Stimulated activated CD8-positive, alpha-beta memory T cell treated with anti-CD3 and anti-CD28 coated beads, Interleukin-7, amount 100 ng/mL, for 48 hours (primary cell): Measurements from ENCODE around the gene PRKN.
"Not testable (repeated sequence)": the region's sequence is repeated elsewhere in the genome, so short reads cannot be mapped to it uniquely, and the experiment has no call there.

ENCODE experiments used
- DNase-seq, 2 donors: peaks; one replicate each; pipeline ENCODE4 v3.0.0-alpha.2; 2020; ENCODE audit warnings: low read depth in 1 of 2; ENCODE audit errors: extremely low read depth in 1 of 2

PRKN gene

GRCh38 chr6:161542346-161542980, 1185.1 kb downstream of the PRKN start:
- DNase-seq = no peak

GRCh38 chr6:161540532-161540931, 1187.0 kb downstream of the PRKN start:
- no peak for DNase-seq

GRCh38 chr6:161536224-161536630, 1191.3 kb downstream of the PRKN start:
- no peak for DNase-seq

- DNase-seq = no peak
Measured at GRCh38 chr6:161534264-161534873, 1193.2 kb downstream of the PRKN start.

GRCh38 chr6:161533266-161533665, 1194.3 kb downstream of the PRKN start:
- no peak for DNase-seq

GRCh38 chr6:161532536-161532935, 1195.0 kb downstream of the PRKN start:
- DNase-seq = no peak

- DNase-seq = no peak
Measured at GRCh38 chr6:161526794-161527193, 1200.8 kb downstream of the PRKN start.

GRCh38 chr6:161523362-161523761, 1204.2 kb downstream of the PRKN start:
- no peak for DNase-seq

GRCh38 chr6:161522276-161522675, 1205.3 kb downstream of the PRKN start:
- DNase-seq = no peak

- DNase-seq = no peak
Measured at GRCh38 chr6:161511447-161512095, 1216.0 kb downstream of the PRKN start.

GRCh38 chr6:161508341-161508740, 1219.2 kb downstream of the PRKN start:
- DNase-seq = no peak

- DNase-seq = no peak
Measured at GRCh38 chr6:161507375-161507774, 1220.2 kb downstream of the PRKN start.

GRCh38 chr6:161503570-161503969, 1224.0 kb downstream of the PRKN start:
- DNase-seq = no peak

GRCh38 chr6:161498881-161499280, 1228.7 kb downstream of the PRKN start:
- no peak for DNase-seq

- no peak for DNase-seq
Measured at GRCh38 chr6:161498359-161498758, 1229.2 kb downstream of the PRKN start.

- no peak for DNase-seq
Measured at GRCh38 chr6:161496941-161497340, 1230.6 kb downstream of the PRKN start.

- not testable (repeated sequence) for DNase-seq
Measured at GRCh38 chr6:161496271-161496670, 1231.3 kb downstream of the PRKN start.

- DNase-seq = no peak
Measured at GRCh38 chr6:161494566-161494965, 1233.0 kb downstream of the PRKN start.

GRCh38 chr6:161493576-161494118, 1233.9 kb downstream of the PRKN start:
- DNase-seq = no peak

GRCh38 chr6:161489626-161490306, 1237.8 kb downstream of the PRKN start:
- no peak for DNase-seq

- no peak for DNase-seq
Measured at GRCh38 chr6:161487694-161488093, 1239.9 kb downstream of the PRKN start.

- DNase-seq = no peak
Measured at GRCh38 chr6:161487217-161487531, 1240.4 kb downstream of the PRKN start.
